HG03575 (cell line): ENCODE data around the gene PTPRF.
"Not testable (repeated sequence)": the region's sequence is repeated elsewhere in the genome, so short reads cannot be mapped to it uniquely, and the experiment has no call there.

ENCODE experiments used
- ATAC-seq: cut with Tn5 transposase; IDR thresholded peaks from one replicate; pipeline ENCODE4 v1.9.1; 2021; ENCODE audit not compliant: unreplicated experiment, insufficient number of reproducible peaks, low FRiP score; ENCODE audit errors: extremely low read depth

Gene PTPRF

GRCh38 chr1:43639976-43640794 lies 109.5 kb downstream of the PTPRF start:
- no peak for ATAC-seq

- ATAC-seq, result no peak
These were observed 113.9 kb downstream of the PTPRF start for GRCh38 chr1:43644558-43644957.

DNA sequence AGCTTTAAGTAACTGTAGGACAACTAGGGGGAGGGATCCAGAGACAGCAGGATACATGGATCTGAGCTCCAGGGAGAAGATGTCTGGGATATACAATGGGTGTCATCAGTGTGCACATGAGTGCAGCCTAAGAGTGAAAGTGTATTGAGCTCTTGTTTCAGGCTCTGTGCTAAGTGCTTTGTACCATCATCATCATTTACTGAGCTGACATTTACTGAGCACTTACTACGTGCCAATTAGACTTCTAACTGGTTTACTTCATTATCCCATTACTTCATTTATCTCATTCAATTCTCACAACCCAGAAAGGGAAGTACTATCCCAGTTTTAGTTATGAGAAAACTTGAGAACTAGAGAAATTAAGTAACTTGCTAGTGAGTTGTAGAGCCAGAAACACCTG lies 114.8 kb downstream of the PTPRF start:
- ATAC-seq, result no peak

DNA sequence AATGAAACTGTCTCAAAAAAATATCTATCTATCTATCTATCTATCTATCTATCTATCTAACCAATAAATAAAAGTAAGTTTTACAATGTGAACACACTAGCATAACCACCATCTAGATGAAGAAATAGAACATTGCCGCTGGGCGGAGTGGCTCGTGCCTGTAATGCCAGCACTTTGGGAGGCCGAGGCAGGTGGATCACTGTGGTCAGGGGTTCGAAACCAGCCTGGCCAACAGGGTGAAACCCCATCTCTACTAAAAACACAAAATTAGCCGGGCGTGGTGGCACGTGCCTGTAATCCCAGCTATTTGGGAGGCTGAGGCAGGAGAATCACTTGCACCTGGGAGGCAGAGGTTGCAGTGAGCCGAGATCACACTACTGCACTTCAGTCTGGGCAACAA lies 116.6 kb downstream of the PTPRF start:
- not testable (repeated sequence) for ATAC-seq

DNA sequence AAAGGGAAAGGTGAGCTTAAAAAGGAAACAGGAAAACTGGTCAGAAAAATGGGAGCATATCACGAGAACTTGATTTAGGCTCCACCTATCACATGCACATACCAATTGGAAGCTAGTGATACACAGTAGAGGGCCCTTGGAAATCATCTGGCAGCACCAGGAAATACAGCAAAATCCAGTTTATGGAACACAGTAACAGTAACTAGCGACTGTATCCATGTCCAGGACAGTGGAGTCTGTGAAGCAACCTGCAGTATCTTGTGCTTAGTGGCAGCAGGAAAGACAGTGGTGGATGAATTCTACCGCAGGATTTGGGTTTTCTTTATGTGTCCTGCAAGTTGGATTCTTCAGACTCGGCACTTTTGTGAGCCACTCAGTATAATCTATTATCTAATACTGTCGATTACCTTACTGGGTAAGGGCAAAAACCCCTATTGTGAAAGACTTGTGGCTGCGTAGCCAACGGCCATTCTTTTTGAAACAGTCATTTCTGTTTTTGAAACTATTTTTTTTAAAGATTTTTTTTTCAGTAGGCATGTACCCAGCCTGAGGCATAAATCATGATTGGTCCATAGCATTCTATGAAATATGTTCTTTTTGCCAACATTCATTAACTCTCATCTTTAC lies 117.7 kb downstream of the PTPRF start:
- no peak for ATAC-seq

GRCh38 chr1:43648876-43649477 lies 118.3 kb downstream of the PTPRF start:
- no peak for ATAC-seq

DNA sequence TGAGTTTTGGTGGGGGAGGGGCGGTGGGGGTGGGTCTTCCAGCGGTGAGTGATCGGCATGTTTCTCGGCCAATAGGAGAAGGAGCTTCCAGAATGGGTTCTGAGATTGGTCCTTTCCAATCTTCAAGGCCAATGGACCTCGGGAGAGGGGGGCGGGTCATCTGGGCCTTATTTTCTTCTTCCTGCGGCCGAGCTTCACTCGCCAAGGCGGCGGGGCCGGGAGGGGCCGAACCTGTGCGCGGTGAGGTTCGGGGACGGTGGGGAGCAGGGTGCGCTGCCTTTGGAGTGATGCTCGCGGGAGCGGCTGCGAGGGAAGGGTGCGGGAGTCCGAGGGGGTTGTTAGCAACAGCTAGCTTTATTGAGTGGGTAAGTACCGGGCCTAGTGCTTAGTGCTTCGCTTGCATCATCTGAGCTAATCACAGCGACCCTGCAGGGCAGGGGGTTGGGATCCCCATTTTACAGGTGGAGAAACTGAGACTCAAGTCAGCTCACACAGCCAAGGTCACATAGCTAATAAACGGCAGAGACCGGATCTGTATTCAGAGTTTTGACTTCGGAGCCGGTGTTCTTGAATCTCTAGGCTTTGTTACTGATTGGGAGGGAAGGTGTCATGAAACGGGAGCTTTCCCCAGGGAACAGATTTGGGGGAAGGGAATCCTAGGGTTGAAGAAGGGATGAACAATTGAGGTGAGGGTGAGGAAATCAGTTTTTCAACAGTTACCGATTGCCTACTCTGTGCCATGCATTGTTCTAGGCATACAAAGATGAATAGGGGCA lies 119.8 kb downstream of the PTPRF start:
- peak; percentile 35 for ATAC-seq

GRCh38 chr1:43651188-43651587 lies 120.5 kb downstream of the PTPRF start:
- ATAC-seq, result no peak

- no peak for ATAC-seq
These were observed 121.2 kb downstream of the PTPRF start for GRCh38 chr1:43651902-43652301.

DNA sequence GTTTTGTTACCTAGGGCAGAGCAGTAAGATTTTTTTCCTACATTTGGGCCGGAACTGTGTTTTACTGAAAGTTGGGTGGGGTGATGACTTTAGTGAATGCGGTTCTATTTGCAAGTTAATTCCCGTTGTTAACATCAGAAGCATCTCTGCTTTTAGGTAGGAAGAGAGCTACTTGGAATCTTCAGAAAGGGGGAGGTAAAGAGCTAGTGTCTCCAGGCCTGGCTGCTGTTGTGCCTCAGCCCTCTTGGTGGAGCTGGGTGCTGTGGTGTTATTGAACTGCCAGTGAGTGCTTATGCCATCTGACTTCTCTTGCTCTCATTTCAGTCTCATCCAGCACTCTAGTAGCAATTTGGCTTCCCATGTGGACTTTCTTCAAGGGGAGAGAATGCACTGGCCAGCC lies 122.7 kb downstream of the PTPRF start:
- ATAC-seq, result no peak

GRCh38 chr1:43653893-43654292 lies 123.2 kb downstream of the PTPRF start:
- ATAC-seq, result no peak

DNA sequence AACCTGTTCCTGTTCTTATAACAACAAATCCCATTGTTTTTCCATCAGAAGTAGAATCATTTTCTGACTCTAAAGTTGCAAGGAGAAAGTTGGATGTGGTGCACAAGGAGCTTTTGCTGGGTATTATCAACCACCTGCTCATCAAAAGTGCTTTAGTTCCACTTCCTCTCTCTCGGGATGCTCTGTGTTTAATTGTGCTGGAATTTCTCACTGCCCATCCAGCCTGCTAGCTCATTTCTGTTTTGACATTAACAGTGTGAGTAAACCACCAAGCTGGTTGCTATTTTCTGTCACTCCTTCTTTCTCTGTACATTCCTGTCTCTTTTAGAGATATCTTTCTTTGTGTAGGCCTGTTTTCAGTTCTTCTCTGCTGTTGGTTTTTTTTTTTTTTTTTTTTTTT lies 125.3 kb downstream of the PTPRF start:
- no peak for ATAC-seq

GRCh38 chr1:43659212-43660166 lies 128.8 kb downstream of the PTPRF start:
- ATAC-seq, result no peak

DNA sequence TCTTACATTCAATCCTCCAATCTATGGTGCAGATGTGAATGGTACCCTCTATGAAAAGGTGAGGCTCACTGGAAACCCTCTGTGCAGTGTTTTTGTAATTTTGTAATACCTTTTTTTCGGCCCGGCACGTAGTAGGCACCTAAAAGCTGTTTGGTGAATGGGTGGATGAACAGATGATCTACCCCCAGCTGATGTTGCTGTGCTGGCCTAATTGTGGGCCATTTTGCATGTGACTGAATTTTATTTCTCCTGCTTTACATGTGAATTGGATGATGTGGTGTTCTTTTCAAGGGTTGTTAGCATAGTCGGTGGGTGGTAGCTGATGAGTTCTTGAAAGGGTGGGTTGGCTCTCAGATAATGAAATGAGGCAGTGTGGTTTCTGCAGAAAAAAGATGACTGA lies 129.7 kb downstream of the PTPRF start:
- no peak for ATAC-seq

GRCh38 chr1:43664369-43664768 lies 133.7 kb downstream of the PTPRF start:
- ATAC-seq, result no peak

- no peak for ATAC-seq
These were observed 135.9 kb downstream of the PTPRF start for GRCh38 chr1:43666608-43667007.

GRCh38 chr1:43668956-43669355 lies 138.3 kb downstream of the PTPRF start:
- no peak for ATAC-seq

- no peak for ATAC-seq
These were observed 139.2 kb downstream of the PTPRF start for GRCh38 chr1:43669878-43670277.
